T-helper 17 cell (primary cell): ENCODE measurements around the gene DRD1. TPM values are rescaled to one million over a fixed set of nuclear protein-coding genes. Genes with fewer than 3 reads are reported as not detected.

Experiments used
- ATAC-seq: fragments of 150-1000 bp; cut with Tn5 transposase; 2 replicates; pipeline ENCODE4 v1.10.0; 2021; ENCODE audit warnings: mild to moderate bottlenecking, moderate library complexity
- DNase-seq, 3 donors: peaks; one replicate each; pipeline versions ENCODE4 v3.0.0 to v3.0.0-alpha.2; 2020 to 2021
- H3K9me3 ChIP-seq: one replicate; pipeline ENCODE4 v1.7.0; 2013; ENCODE audit warnings: low read length, mild to moderate bottlenecking; ENCODE audit not compliant: control insufficient read depth, poor library complexity, severe bottlenecking
- H3K27ac Mint-ChIP-seq: one replicate; pipeline ENCODE4 v1.8.0; 2022; ENCODE audit warnings: mild to moderate bottlenecking, moderate library complexity, mixed read lengths
- H3K27me3 Mint-ChIP-seq: one replicate; pipeline ENCODE4 v1.8.0; 2022; ENCODE audit warnings: mixed read lengths
- H3K36me3 Mint-ChIP-seq: one replicate; pipeline ENCODE4 v1.8.0; 2022; ENCODE audit warnings: low read depth, mixed read lengths
- H3K4me1 Mint-ChIP-seq: one replicate; pipeline ENCODE4 v1.8.0; 2022; ENCODE audit warnings: mild to moderate bottlenecking, mixed read lengths
- H3K4me3 Mint-ChIP-seq: one replicate; pipeline ENCODE4 v1.8.0; 2022; ENCODE audit warnings: mild to moderate bottlenecking, moderate library complexity, mixed read lengths
- total RNA-seq, 4 donors: library from RNA in 2 of 4; stranded (reverse) in 2 of 4; gene quantifications; one replicate each; pipeline ENCODE4 v1.2.3 and lab custom pipeline; 2022 to 2026

Gene DRD1
- total RNA-seq, 2 donors from 2014 or later, result not detected

GRCh38 chr5:175478008-175478383, 34.0 kb upstream of the DRD1 start:
- H3K4me3 Mint-ChIP-seq, result peak overlapping the region; percentile 95
- DNase-seq (no peak), ATAC-seq (no peak)
- H3K27ac Mint-ChIP-seq, result peak overlapping the region; percentile 81
- peaks cover 6% of the 10 kb centered on the region for H3K36me3 Mint-ChIP-seq
- no peaks in the 10 kb centered on the region for H3K9me3 ChIP-seq
- H3K27me3 Mint-ChIP-seq, result peaks cover 9% of the 10 kb centered on the region
- peaks cover 35% of the 10 kb centered on the region for H3K4me1 Mint-ChIP-seq

DNA sequence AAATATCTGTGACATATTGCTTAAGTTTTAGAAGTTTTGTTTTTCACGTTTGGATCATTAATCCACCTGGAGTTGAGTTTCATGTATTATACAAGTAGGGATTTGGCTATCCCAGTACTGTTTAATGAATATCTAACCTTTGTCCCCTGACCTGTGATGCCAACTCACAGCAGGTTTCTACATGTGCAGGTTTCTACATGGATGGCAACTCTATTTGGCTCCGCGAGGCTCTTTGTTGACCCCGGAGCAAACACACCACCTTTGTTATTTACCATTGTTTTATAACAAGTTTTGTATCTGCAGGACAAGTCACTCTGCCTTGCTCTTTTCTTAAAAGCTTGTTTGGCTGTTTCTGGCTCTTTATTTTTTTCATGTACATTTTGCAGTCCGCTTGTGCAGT, 33.5 kb upstream of the DRD1 start:
- Mint-ChIP-seq H3K27ac (peak overlapping the region; percentile 81), H3K4me1 (peaks cover 32% of the 10 kb centered on the region), H3K36me3 (peaks cover 6% of the 10 kb centered on the region), H3K27me3 (peaks cover 14% of the 10 kb centered on the region), H3K4me3 (peak overlapping the region; percentile 95)
- ATAC-seq, result no peak
- no peak for DNase-seq
- H3K9me3 ChIP-seq, result no peaks in the 10 kb centered on the region

DNA sequence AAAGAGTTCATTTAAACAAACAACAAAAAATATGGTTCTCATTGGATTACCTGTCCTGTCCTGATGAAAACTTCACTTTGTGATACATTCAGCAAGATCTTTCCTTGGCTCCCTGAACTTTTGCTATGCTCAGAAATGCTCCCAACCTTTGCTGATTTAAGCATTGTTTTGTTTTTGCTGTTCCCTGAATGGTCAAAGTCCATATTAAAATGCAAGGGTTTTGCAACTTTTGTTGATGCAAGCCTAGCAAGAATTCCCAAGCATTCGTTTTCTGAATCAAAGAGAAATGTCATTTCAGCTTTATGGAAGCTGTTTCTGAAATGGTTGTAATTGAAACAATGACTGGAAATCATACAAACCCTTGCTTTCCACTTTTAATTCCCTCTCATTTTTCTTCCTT, 31.3 kb upstream of the DRD1 start:
- no peak for DNase-seq
- H3K9me3 ChIP-seq, result no peaks in the 10 kb centered on the region
- no peak for ATAC-seq
- peaks cover 22% of the 10 kb centered on the region for H3K4me1 Mint-ChIP-seq
- H3K27ac Mint-ChIP-seq, result no peak overlapping the region
- H3K4me3 Mint-ChIP-seq, result no peak overlapping the region
- peaks cover 6% of the 10 kb centered on the region for H3K36me3 Mint-ChIP-seq
- peaks cover 24% of the 10 kb centered on the region for H3K27me3 Mint-ChIP-seq

GRCh38 chr5:175472378-175472777, 28.4 kb upstream of the DRD1 start:
- H3K9me3 ChIP-seq, result no peaks in the 10 kb centered on the region
- Mint-ChIP-seq H3K27ac (peak overlapping the region; percentile 59), H3K27me3 (peaks cover 37% of the 10 kb centered on the region), H3K4me1 (peaks cover 2% of the 10 kb centered on the region), H3K4me3 (no peak overlapping the region), H3K36me3 (peaks cover 4% of the 10 kb centered on the region)
- DNase-seq (no peak), ATAC-seq (no peak)

- H3K36me3 Mint-ChIP-seq, result peaks cover 4% of the 10 kb centered on the region
- DNase-seq (no peak), ATAC-seq (peak; percentile 47)
- H3K4me3 Mint-ChIP-seq, result no peak overlapping the region
- no peaks in the 10 kb centered on the region for H3K9me3 ChIP-seq
- peaks cover 37% of the 10 kb centered on the region for H3K27me3 Mint-ChIP-seq
- H3K4me1 Mint-ChIP-seq, result peaks cover 2% of the 10 kb centered on the region
- no peak overlapping the region for H3K27ac Mint-ChIP-seq
Observed at GRCh38 chr5:175471628-175472027, 27.6 kb upstream of the DRD1 start.

- H3K9me3 ChIP-seq, result no peaks in the 10 kb centered on the region
- Mint-ChIP-seq H3K4me3 (no peak overlapping the region), H3K4me1 (peaks cover 2% of the 10 kb centered on the region), H3K27me3 (peaks cover 41% of the 10 kb centered on the region), H3K27ac (no peak overlapping the region), H3K36me3 (peaks cover 4% of the 10 kb centered on the region)
- ATAC-seq, result no peak
- DNase-seq, result no peak
Observed at GRCh38 chr5:175471196-175471595, 27.2 kb upstream of the DRD1 start.

GRCh38 chr5:175470781-175471180, 26.8 kb upstream of the DRD1 start:
- peaks cover 4% of the 10 kb centered on the region for H3K36me3 Mint-ChIP-seq
- H3K27ac Mint-ChIP-seq, result no peak overlapping the region
- no peaks in the 10 kb centered on the region for H3K9me3 ChIP-seq
- DNase-seq (no peak), ATAC-seq (no peak)
- H3K4me3 Mint-ChIP-seq, result no peak overlapping the region
- peaks cover 2% of the 10 kb centered on the region for H3K4me1 Mint-ChIP-seq
- peaks cover 43% of the 10 kb centered on the region for H3K27me3 Mint-ChIP-seq

DNA sequence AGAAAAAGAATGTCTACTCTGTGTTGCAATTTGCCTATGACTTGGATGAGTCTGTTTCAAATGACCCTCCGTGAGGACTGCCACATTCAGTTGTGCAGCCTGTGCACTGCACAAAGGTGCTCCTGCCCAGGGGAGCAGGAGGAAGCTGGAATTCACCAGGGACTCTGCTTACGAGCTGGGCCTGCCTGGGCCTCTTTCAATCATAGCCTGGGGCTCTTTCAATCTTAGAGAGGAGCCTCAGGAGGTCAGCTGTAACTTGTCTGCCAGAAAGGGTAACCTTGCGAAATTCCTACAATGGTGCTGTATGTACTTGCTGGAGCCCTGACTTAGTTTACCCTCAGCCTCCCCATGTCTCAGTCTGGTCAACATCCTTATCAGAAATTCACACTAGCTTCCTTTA, 25.9 kb upstream of the DRD1 start:
- Mint-ChIP-seq H3K36me3 (peaks cover 4% of the 10 kb centered on the region), H3K4me1 (peaks cover 6% of the 10 kb centered on the region), H3K27ac (no peak overlapping the region), H3K27me3 (peaks cover 43% of the 10 kb centered on the region), H3K4me3 (no peak overlapping the region)
- DNase-seq (no peak), ATAC-seq (no peak)
- no peaks in the 10 kb centered on the region for H3K9me3 ChIP-seq

- no peaks in the 10 kb centered on the region for H3K9me3 ChIP-seq
- no peak for DNase-seq
- Mint-ChIP-seq H3K4me3 (no peak overlapping the region), H3K4me1 (peaks cover 11% of the 10 kb centered on the region), H3K36me3 (peaks cover 2% of the 10 kb centered on the region), H3K27me3 (peaks cover 38% of the 10 kb centered on the region), H3K27ac (no peak overlapping the region)
- no peak for ATAC-seq
Observed at GRCh38 chr5:175468892-175469291, 24.9 kb upstream of the DRD1 start.

DNA sequence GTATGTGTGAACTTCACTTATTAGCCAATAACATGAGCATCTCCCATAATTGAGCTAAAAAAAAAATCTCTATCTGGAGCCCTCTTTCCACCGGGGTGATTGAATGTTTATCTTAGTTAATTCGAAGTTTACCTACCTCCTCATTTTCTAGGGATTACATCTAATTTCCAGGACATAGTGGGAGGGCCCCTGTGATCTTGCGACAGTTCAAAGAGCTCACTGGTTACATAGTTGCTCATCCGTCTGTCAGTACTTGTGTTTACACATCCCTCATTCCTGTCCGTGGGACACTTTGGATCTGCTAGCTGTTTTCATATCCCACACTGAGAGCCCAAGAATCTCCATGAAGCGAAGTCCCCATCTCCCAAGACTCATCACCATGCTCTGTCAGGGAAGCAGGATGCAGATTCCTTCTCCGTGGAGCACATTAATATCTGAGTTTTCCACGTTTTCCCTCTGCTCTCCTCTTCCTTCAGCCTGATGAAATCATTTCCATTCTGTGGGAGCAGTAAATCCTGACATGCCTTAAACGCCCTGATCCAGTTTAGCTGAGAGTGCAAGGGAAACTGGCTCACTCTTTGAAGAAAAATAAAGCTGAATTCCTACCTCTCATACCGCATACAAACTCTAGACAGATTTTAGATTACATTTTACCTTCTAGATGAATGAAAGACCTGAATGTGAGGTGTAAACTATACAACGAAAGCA, 24.2 kb upstream of the DRD1 start:
- H3K27ac Mint-ChIP-seq, result no peak overlapping the region
- ATAC-seq (no peak), DNase-seq (no peak)
- peaks cover 2% of the 10 kb centered on the region for H3K36me3 Mint-ChIP-seq
- peaks cover 38% of the 10 kb centered on the region for H3K27me3 Mint-ChIP-seq
- peaks cover 11% of the 10 kb centered on the region for H3K4me1 Mint-ChIP-seq
- no peak overlapping the region for H3K4me3 Mint-ChIP-seq
- H3K9me3 ChIP-seq, result no peaks in the 10 kb centered on the region

DNA sequence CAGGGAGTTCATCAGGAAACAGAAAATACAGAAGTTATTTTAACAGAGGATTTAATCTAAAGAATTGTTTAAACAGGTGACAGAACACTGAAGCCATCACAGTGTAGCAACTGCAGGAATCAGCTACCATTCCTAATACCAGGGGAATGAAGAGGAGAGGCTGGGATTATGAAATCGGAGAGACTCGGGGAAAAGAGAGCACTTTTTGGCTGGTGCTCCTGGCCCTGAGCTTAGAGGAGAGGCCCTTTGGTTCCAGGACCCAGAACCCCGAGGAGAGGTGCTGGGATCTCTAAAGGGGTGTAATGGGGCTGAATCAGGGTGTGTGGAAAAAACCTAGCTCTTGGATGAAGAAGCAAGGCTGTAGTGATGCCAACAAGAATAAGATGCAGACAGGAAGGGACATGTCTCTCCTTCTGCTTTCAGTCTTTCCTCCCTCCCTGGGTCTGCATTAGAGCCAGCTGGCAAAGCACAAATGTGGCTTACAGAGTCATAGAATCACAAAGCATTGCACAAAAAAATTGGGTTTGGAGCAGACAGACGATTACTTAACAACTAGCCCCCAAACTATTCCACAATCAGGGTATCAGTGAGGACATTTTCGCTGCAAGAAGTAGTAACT, 22.8 kb upstream of the DRD1 start:
- Mint-ChIP-seq H3K4me3 (no peak overlapping the region), H3K27ac (no peak overlapping the region), H3K4me1 (peaks cover 11% of the 10 kb centered on the region), H3K36me3 (peaks cover 2% of the 10 kb centered on the region), H3K27me3 (peaks cover 28% of the 10 kb centered on the region)
- DNase-seq, result no peak
- no peak for ATAC-seq
- no peaks in the 10 kb centered on the region for H3K9me3 ChIP-seq

DNA sequence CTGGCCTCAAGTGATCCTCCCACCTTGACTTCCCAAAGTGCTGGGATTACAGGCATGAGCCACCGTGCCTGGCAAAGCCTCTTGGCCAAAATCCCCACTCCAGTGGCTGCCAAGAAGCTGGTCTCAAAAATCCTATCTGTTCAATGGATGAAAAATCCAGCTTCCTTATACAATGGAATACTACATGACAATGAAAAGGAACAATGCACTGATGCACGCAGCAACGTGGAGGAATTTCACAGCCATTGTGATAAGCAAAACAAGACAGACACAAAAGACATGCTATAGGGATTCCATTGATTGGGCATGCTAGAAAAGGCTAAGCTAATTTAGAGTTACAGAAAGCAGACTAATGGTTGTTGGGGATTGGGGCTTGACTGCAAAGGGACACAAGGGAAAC, 21.3 kb upstream of the DRD1 start:
- Mint-ChIP-seq H3K27ac (no peak overlapping the region), H3K36me3 (peaks cover 5% of the 10 kb centered on the region), H3K4me3 (no peak overlapping the region), H3K4me1 (peaks cover 9% of the 10 kb centered on the region), H3K27me3 (peaks cover 29% of the 10 kb centered on the region)
- H3K9me3 ChIP-seq, result no peaks in the 10 kb centered on the region
- ATAC-seq (no peak), DNase-seq (no peak)

GRCh38 chr5:175464942-175465233, 20.9 kb upstream of the DRD1 start:
- DNase-seq (no peak), ATAC-seq (peak; percentile 36)
- Mint-ChIP-seq H3K36me3 (peaks cover 5% of the 10 kb centered on the region), H3K27me3 (peaks cover 27% of the 10 kb centered on the region), H3K27ac (no peak overlapping the region), H3K4me3 (no peak overlapping the region), H3K4me1 (peaks cover 9% of the 10 kb centered on the region)
- no peaks in the 10 kb centered on the region for H3K9me3 ChIP-seq
